H9 (cell line): ENCODE measurements around the gene CCDC28A. TPM values are rescaled to one million over a fixed set of nuclear protein-coding genes. Genes with fewer than 3 reads are reported as not detected.

Source experiments
- DNase-seq: peaks from one replicate; pipeline ENCODE4 v3.0.0-alpha.2; 2017
- H2AFZ ChIP-seq: one replicate; pipeline ENCODE4 v1.6.1; 2013; ENCODE audit warnings: mild to moderate bottlenecking, low read length, control low read depth, moderate library complexity
- H2AK5ac ChIP-seq: 2 replicates; pipeline ENCODE4 v1.6.1; 2013; ENCODE audit warnings: low read length, control low read depth, mixed read lengths; ENCODE audit not compliant: insufficient read length
- H2BK120ac ChIP-seq: one replicate; pipeline ENCODE4 v1.6.1; 2013; ENCODE audit warnings: low read depth, mild to moderate bottlenecking, low read length, control low read depth, inconsistent platforms; ENCODE audit not compliant: poor library complexity, severe bottlenecking
- H2BK12ac ChIP-seq: 2 replicates; pipeline ENCODE4 v1.6.1; 2013; ENCODE audit warnings: low read length, control low read depth, mixed read lengths, low read depth; ENCODE audit not compliant: insufficient read length
- H2BK15ac ChIP-seq: 2 replicates; pipeline ENCODE4 v1.6.1; 2013; ENCODE audit warnings: low read depth, low read length, control low read depth
- H2BK20ac ChIP-seq: one replicate; pipeline ENCODE4 v1.6.1; 2013; ENCODE audit warnings: low read depth, mild to moderate bottlenecking, low read length, control low read depth, inconsistent platforms; ENCODE audit not compliant: poor library complexity, severe bottlenecking
- H2BK5ac ChIP-seq: 2 replicates; pipeline ENCODE4 v1.6.1; 2013; ENCODE audit warnings: low read length, control low read depth, mixed read lengths; ENCODE audit not compliant: insufficient read length
- H3K14ac ChIP-seq: 2 replicates; pipeline ENCODE4 v1.6.1; 2013; ENCODE audit warnings: low read length, control low read depth; ENCODE audit not compliant: insufficient read depth
- H3K18ac ChIP-seq: 2 replicates; pipeline ENCODE4 v1.6.1; 2013; ENCODE audit warnings: low read depth, mild to moderate bottlenecking, mixed read lengths, low read length, control low read depth; ENCODE audit not compliant: insufficient read length
- H3K23ac ChIP-seq: 2 replicates; pipeline ENCODE4 v1.6.1; 2013; ENCODE audit warnings: low read length, control low read depth, mixed read lengths, low read depth; ENCODE audit not compliant: insufficient read length
- H3K23me2 ChIP-seq: 2 replicates; pipeline ENCODE4 v1.6.1; 2013; ENCODE audit warnings: low read depth, mild to moderate bottlenecking, mixed read lengths, low read length, control low read depth; ENCODE audit not compliant: insufficient read length, poor library complexity, severe bottlenecking
- H3K27ac ChIP-seq: 2 replicates; pipeline ENCODE4 v1.5.1; 2013; ENCODE audit warnings: low read length, control low read depth, mixed read lengths, low read depth; ENCODE audit not compliant: insufficient read length
- H3K27me3 ChIP-seq: 2 replicates; pipeline ENCODE4 v1.6.1; 2013; ENCODE audit warnings: low read length, control low read depth, inconsistent platforms; ENCODE audit not compliant: insufficient read depth
- H3K4ac ChIP-seq: 2 replicates; pipeline ENCODE4 v1.6.1; 2013; ENCODE audit warnings: low read depth, mild to moderate bottlenecking, control low read depth, inconsistent platforms, low read length, moderate library complexity
- H3K4me1 ChIP-seq: 2 replicates; pipeline ENCODE4 v1.6.1; 2013; ENCODE audit warnings: low read length, control low read depth, inconsistent platforms; ENCODE audit not compliant: insufficient read depth
- H3K4me2 ChIP-seq: 2 replicates; pipeline ENCODE4 v1.6.1; 2013; ENCODE audit warnings: low read length, control low read depth, mixed read lengths; ENCODE audit not compliant: insufficient read length, insufficient read depth
- H3K56ac ChIP-seq: 2 replicates; pipeline ENCODE4 v1.6.1; 2013; ENCODE audit warnings: low read depth, mild to moderate bottlenecking, mixed read lengths, low read length, control low read depth; ENCODE audit not compliant: insufficient read length
- H3K79me1 ChIP-seq: 2 replicates; pipeline ENCODE4 v1.6.1; 2013; ENCODE audit warnings: low read depth, mild to moderate bottlenecking, moderate library complexity, low read length, control low read depth, inconsistent platforms; ENCODE audit not compliant: insufficient read depth, poor library complexity, severe bottlenecking
- H3K79me2 ChIP-seq: 2 replicates; pipeline ENCODE4 v1.6.1; 2013; ENCODE audit warnings: low read length, control low read depth, inconsistent platforms; ENCODE audit not compliant: insufficient read depth
- H3K9ac ChIP-seq: 2 replicates; pipeline ENCODE4 v1.6.1; 2013; ENCODE audit warnings: low read length, control low read depth, mixed read lengths; ENCODE audit not compliant: insufficient read length; ENCODE audit errors: extremely low read depth
- H3K9me3 ChIP-seq: one replicate; pipeline ENCODE4 v1.6.1; 2013; ENCODE audit warnings: low read depth, low read length, inconsistent platforms; ENCODE audit not compliant: control insufficient read depth
- H3T11ph ChIP-seq: one replicate; pipeline ENCODE4 v1.6.1; 2013; ENCODE audit warnings: mild to moderate bottlenecking, low read length, control low read depth, inconsistent platforms
- H4K20me1 ChIP-seq: one replicate; pipeline ENCODE4 v1.6.1; 2013; ENCODE audit not compliant: control insufficient read depth, insufficient read length, insufficient read depth
- H4K5ac ChIP-seq: 2 replicates; pipeline ENCODE4 v1.6.1; 2013; ENCODE audit warnings: low read depth, mild to moderate bottlenecking, mixed read lengths, low read length, control low read depth; ENCODE audit not compliant: insufficient read length
- H4K8ac ChIP-seq: replicated peaks from 2 replicates; pipeline ENCODE4 v1.6.1; 2013; ENCODE audit warnings: low read length, control low read depth, mixed read lengths, low read depth; ENCODE audit not compliant: insufficient read length
- H4K91ac ChIP-seq: 2 replicates; pipeline ENCODE4 v1.6.1; 2013; ENCODE audit warnings: low read depth, mild to moderate bottlenecking, moderate library complexity, mixed read lengths, low read length, control low read depth; ENCODE audit not compliant: insufficient read length
- H3K27ac Mint-ChIP-seq, 3 experiments: 2 replicates in 2 of 3; 3 replicates in 1 of 3; pipeline ENCODE4 v1.8.0; 2020 to 2021; ENCODE audit warnings: mixed read lengths in 3 of 3, mild to moderate bottlenecking in 1 of 3, moderate library complexity in 1 of 3
- H3K27me3 Mint-ChIP-seq: 2 replicates; pipeline ENCODE4 v1.8.0; 2021; ENCODE audit warnings: low read depth, mild to moderate bottlenecking, moderate library complexity, mixed read lengths
- H3K36me3 Mint-ChIP-seq, 3 experiments: 2 replicates in 2 of 3; 3 replicates in 1 of 3; pipeline ENCODE4 v1.8.0; 2020 to 2021; ENCODE audit warnings: low read depth in 3 of 3, mixed read lengths in 3 of 3; ENCODE audit not compliant: insufficient read depth in 1 of 3
- H3K4me1 Mint-ChIP-seq, 2 experiments: 2 replicates each; pipeline ENCODE4 v1.8.0; 2020; ENCODE audit warnings: mixed read lengths in 2 of 2
- H3K4me3 Mint-ChIP-seq, 2 experiments: 2 replicates in 1 of 2; 3 replicates in 1 of 2; pipeline ENCODE4 v1.8.0; 2020 to 2021; ENCODE audit warnings: mild to moderate bottlenecking in 2 of 2, mixed read lengths in 2 of 2, moderate library complexity in 1 of 2
- H3K9me3 Mint-ChIP-seq, 2 experiments: 2 replicates in 1 of 2; 3 replicates in 1 of 2; pipeline ENCODE4 v1.8.0; 2020; ENCODE audit warnings: mild to moderate bottlenecking in 2 of 2, mixed read lengths in 2 of 2, moderate library complexity in 1 of 2
- CTCF ChIP-seq: fragments of 200-600 bp; sonication (generic); conservative IDR thresholded peaks from 3 replicates; pipeline ENCODE4 v1.8.0; 2021; ENCODE audit warnings: antibody characterized with exemption, mild to moderate bottlenecking
- WGBS: extraction: QIAGEN DNeasy Blood & Tissue Kit; methylation state at CpG from one replicate; pipeline ENCODE4 v1.1.7; 2013; ENCODE audit warnings: missing lambda C conversion rate, low lambda C conversion rate, mixed read lengths; ENCODE audit not compliant: insufficient read length; ENCODE audit errors: extremely low coverage; 5-methylcytosine and 5-hydroxymethylcytosine counted together
- total RNA-seq: library from RNA; stranded (reverse); gene quantifications from 2 replicates; pipeline ENCODE4 v1.2.1, GENCODE V29; 2021

Gene CCDC28A
- total RNA-seq, 1 experiment from 2014 or later, result 12.9 TPM

GRCh38 chr6:138765896-138766655 is 7.5 kb upstream of the CCDC28A start:
- Histone ChIP-seq H4K5ac (no peak overlapping the region), H3K14ac (no peak overlapping the region), H4K8ac (no peak overlapping the region), H2AK5ac (no peak overlapping the region), H3T11ph (no peak overlapping the region), H4K91ac (no peak overlapping the region), H3K79me1 (no peaks in the 10 kb centered on the region), H3K79me2 (no peaks in the 10 kb centered on the region), H3K18ac (no peak overlapping the region), H2BK20ac (no peak overlapping the region), H3K27me3 (no peaks in the 10 kb centered on the region), H4K20me1 (no peaks in the 10 kb centered on the region), H3K9me3 (no peaks in the 10 kb centered on the region), H2AFZ (no peak overlapping the region), H3K23ac (no peak overlapping the region), H3K4me2 (no peak overlapping the region), H2BK120ac (no peak overlapping the region), H2BK12ac (no peak overlapping the region), H3K9ac (no peak overlapping the region), H2BK5ac (no peak overlapping the region), H3K4me1 (no peaks in the 10 kb centered on the region), H2BK15ac (no peak overlapping the region), H3K56ac (no peak overlapping the region), H3K23me2 (no peaks in the 10 kb centered on the region), H3K27ac (no peak overlapping the region), H3K4ac (no peak overlapping the region)
- no peaks in the 10 kb centered on the region for H3K9me3 Mint-ChIP-seq
- TF ChIP-seq CTCF, result peak; percentile 80
- no CpG with 5 or more reads among the region's 3 CpGs for WGBS
- H3K4me1 Mint-ChIP-seq, result no peaks in the 10 kb centered on the region
- no peaks in the 10 kb centered on the region for H3K36me3 Mint-ChIP-seq
- peak overlapping the region in 1 of 2 experiments; percentile 16; a peak in 1 of 5 replicates for H3K4me3 Mint-ChIP-seq
- H3K27ac Mint-ChIP-seq, result no peak overlapping the region
- no peaks in the 10 kb centered on the region for H3K27me3 Mint-ChIP-seq
- DNase-seq, result no peak
